ENCODE results near the gene RPS6KB2. TPM values are rescaled to one million over a fixed set of nuclear protein-coding genes. Genes with fewer than 3 reads are reported as not detected.

The RPS6KB2 gene
- total and polyA plus RNA-seq, 2 of the 4 experiments (the other 2 are of a cell fraction): 50.7 to 58.4 TPM

DNA sequence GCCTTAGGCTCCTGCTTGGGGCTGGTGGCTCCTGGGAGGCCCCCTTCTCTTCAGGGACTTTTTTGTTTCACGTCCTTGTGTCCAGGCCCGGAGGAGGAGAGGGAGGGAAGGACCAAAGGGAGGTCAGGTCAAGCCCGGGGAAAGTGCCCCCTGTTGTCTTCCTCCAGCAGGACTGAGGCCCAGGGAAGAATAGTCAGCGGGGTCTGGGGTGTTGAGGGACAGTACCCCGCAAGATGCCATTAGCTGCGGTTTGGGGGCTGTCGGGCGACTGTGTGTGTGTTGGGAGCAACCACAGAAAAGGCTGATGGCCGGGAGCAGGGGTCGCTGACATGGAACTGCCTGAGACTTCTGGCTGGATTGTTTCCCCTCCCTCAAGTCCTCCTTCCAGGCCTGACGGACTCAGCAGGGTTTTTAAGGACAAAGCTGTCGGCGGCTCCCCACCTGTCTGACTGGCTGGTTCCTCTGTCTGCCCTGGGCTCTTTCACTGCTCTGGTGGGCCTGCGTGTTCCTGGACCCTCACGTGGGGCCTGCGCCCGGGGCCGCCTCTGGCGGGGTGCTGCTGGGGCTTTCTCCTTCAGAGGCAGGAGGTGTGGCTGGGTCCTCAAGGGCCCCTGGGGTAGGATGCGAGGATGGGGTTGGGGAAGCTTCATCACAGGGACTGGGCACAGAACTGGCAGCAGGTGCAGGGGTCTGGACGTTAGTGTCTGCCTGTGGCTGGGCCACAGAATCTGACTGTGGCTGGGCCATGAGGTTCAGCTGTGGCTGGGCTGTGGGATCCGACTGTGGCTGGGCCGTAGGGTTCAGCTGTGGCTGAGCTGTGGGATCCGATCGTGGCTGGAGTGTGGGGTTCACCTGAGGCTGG lies 22.7 kb downstream of the RPS6KB2 start:
- Histone ChIP-seq H3K27ac (ENCODE audit: insufficient read depth, low read length) (no peak overlapping the region), H4K5ac (ENCODE audit: low read depth, low read length) (no peak overlapping the region), H3K4me2 (ENCODE audit: low read depth, low read length) (no peak overlapping the region), H2BK20ac (ENCODE audit: low read depth, low read length) (no peak overlapping the region), H3K79me1 (ENCODE audit: low read depth in 1 of 2, low read length in 2 of 2) (no peaks in the 10 kb centered on the region), H4K91ac (ENCODE audit: insufficient read depth, low read depth, low read length) (no peak overlapping the region), H4K8ac (ENCODE audit: low read depth in 2 of 2, low read length in 2 of 2) (no peak overlapping the region), H3K4ac (ENCODE audit: low read depth, low read length) (no peak overlapping the region), H3K23ac (ENCODE audit: low read depth, low read length) (no peak overlapping the region), H3K9me1 (ENCODE audit: insufficient read depth, low read length) (no peaks in the 10 kb centered on the region), H2AK9ac (replicated peaks; ENCODE audit: low read depth, low read length, poor library complexity) (no peak overlapping the region), H3K36me3 (ENCODE audit: control insufficient read depth, insufficient read depth, low read length) (no peaks in the 10 kb centered on the region), H3K27me3 (ENCODE audit: control insufficient read depth, insufficient read depth, low read length) (peaks cover 11% of the 10 kb centered on the region; the same call in 1 of the 2 replicates), H4K20me1 (ENCODE audit: insufficient read depth, low read length) (no peaks in the 10 kb centered on the region), H2BK15ac (ENCODE audit: low read depth, low read length) (no peak overlapping the region), H3K14ac (replicated peaks; ENCODE audit: low read depth, low read length) (no peak overlapping the region), H2AK5ac (ENCODE audit: low read depth, low read length) (no peak overlapping the region), H3K9ac (ENCODE audit: low read depth, low read length) (no peak overlapping the region), H3K4me1 (ENCODE audit: control insufficient read depth, insufficient read depth, low read length) (no peaks in the 10 kb centered on the region), H3K4me3 (ENCODE audit: insufficient read depth, low read depth, low read length) (no peak overlapping the region), H2BK120ac (ENCODE audit: low read depth, low read length) (no peak overlapping the region), H3K18ac (ENCODE audit: low read depth, low read length) (no peak overlapping the region), H2AFZ (replicated peaks; ENCODE audit: low read length, poor library complexity) (no peak overlapping the region), H3K56ac (ENCODE audit: extremely low read depth, insufficient read depth, low read length) (no peak overlapping the region), H2BK5ac (ENCODE audit: low read depth, low read length, poor library complexity, severe bottlenecking) (no peak overlapping the region), H3K9me3 (ENCODE audit: control insufficient read depth, insufficient read depth, low read length) (no peaks in the 10 kb centered on the region)
- intact Hi-C loops (cut with micrococcal nuclease): no loop called here
- DNase-seq (no peak), ATAC-seq (ENCODE audit: low read depth) (no peak)
- ChIA-PET POLR2A (ENCODE audit: unreplicated experiment) (no interaction called here), CTCF (no interaction called here)
- 71% methylated on average over 8 of the region's 25 CpGs; no CpG with 5 or more reads in 1 of the 2 experiments for WGBS, 2 experiments (ENCODE audit: extremely low coverage in 2 of 2, insufficient read length in 1 of 2)
- dilution Hi-C loops (cut with HindIII; ENCODE audit: low sequenced_read_pairs, unreplicated experiment): no loop called here
- in situ Hi-C loops (cut with MboI; ENCODE audit: low sequenced_read_pairs): no loop called here
- no TSS peak for BruUV-seq (replicated peaks)
- TF ChIP-seq SMC3 (IDR thresholded peaks at IDR 0.05; ENCODE audit: low read depth, low read length) (no peak), CEBPB (IDR thresholded peaks at IDR 0.05; ENCODE audit: low read depth, low read length) (no peak), BHLHE40 (IDR thresholded peaks at IDR 0.05; ENCODE audit: low read depth, low read length) (no peak), MAZ (IDR thresholded peaks at IDR 0.05; ENCODE audit: borderline replicate concordance, low read depth, low read length) (no peak), MXI1 (IDR thresholded peaks at IDR 0.05; ENCODE audit: borderline replicate concordance, low read depth, low read length) (no peak), MAFK (IDR thresholded peaks at IDR 0.05; ENCODE audit: low read depth, low read length) (no peak), NFE2L2 (IDR thresholded peaks at IDR 0.05; ENCODE audit: low read depth, low read length) (no peak), POLR2A (IDR thresholded peaks at IDR 0.05; ENCODE audit: low read depth, low read length) (no peak), FOS (IDR thresholded peaks at IDR 0.05; ENCODE audit: low read depth, low read length) (no peak), RCOR1 (IDR thresholded peaks at IDR 0.05; ENCODE audit: insufficient replicate concordance, low read length) (no peak), RAD21 (IDR thresholded peaks at IDR 0.05; ENCODE audit: low read length) (no peak), CHD1 (IDR thresholded peaks at IDR 0.05; ENCODE audit: low read depth, low read length) (no peak)
- TF ChIP-seq, protein P1, sequence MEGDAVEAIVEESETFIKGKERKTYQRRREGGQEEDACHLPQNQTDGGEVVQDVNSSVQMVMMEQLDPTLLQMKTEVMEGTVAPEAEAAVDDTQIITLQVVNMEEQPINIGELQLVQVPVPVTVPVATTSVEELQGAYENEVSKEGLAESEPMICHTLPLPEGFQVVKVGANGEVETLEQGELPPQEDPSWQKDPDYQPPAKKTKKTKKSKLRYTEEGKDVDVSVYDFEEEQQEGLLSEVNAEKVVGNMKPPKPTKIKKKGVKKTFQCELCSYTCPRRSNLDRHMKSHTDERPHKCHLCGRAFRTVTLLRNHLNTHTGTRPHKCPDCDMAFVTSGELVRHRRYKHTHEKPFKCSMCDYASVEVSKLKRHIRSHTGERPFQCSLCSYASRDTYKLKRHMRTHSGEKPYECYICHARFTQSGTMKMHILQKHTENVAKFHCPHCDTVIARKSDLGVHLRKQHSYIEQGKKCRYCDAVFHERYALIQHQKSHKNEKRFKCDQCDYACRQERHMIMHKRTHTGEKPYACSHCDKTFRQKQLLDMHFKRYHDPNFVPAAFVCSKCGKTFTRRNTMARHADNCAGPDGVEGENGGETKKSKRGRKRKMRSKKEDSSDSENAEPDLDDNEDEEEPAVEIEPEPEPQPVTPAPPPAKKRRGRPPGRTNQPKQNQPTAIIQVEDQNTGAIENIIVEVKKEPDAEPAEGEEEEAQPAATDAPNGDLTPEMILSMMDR (conservative IDR thresholded peaks at IDR 0.05; ENCODE audit: low read depth, low read length): no peak
- TF ChIP-seq, protein P2, sequence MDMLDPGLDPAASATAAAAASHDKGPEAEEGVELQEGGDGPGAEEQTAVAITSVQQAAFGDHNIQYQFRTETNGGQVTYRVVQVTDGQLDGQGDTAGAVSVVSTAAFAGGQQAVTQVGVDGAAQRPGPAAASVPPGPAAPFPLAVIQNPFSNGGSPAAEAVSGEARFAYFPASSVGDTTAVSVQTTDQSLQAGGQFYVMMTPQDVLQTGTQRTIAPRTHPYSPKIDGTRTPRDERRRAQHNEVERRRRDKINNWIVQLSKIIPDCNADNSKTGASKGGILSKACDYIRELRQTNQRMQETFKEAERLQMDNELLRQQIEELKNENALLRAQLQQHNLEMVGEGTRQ (IDR thresholded peaks at IDR 0.05; ENCODE audit: low read depth, low read length): no peak
- TF ChIP-seq, protein P3, sequence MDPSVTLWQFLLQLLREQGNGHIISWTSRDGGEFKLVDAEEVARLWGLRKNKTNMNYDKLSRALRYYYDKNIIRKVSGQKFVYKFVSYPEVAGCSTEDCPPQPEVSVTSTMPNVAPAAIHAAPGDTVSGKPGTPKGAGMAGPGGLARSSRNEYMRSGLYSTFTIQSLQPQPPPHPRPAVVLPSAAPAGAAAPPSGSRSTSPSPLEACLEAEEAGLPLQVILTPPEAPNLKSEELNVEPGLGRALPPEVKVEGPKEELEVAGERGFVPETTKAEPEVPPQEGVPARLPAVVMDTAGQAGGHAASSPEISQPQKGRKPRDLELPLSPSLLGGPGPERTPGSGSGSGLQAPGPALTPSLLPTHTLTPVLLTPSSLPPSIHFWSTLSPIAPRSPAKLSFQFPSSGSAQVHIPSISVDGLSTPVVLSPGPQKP (IDR thresholded peaks at IDR 0.05; ENCODE audit: borderline replicate concordance, low read depth, low read length): no peak
